Iris pigment epithelial cell (primary cell): Measurements from ENCODE around the gene MRPL27.
A peak's percentile ranks its signal among the peaks of the same experiment; 100 is the strongest.
"Not testable (repeated sequence)": the region's sequence is repeated elsewhere in the genome, so short reads cannot be mapped to it uniquely, and the experiment has no call there.

Experiments used
- DNase-seq: peaks from one replicate; pipeline ENCODE4 v3.0.0-alpha.2; 2011; ENCODE audit warnings: low read depth

The MRPL27 gene

DNA sequence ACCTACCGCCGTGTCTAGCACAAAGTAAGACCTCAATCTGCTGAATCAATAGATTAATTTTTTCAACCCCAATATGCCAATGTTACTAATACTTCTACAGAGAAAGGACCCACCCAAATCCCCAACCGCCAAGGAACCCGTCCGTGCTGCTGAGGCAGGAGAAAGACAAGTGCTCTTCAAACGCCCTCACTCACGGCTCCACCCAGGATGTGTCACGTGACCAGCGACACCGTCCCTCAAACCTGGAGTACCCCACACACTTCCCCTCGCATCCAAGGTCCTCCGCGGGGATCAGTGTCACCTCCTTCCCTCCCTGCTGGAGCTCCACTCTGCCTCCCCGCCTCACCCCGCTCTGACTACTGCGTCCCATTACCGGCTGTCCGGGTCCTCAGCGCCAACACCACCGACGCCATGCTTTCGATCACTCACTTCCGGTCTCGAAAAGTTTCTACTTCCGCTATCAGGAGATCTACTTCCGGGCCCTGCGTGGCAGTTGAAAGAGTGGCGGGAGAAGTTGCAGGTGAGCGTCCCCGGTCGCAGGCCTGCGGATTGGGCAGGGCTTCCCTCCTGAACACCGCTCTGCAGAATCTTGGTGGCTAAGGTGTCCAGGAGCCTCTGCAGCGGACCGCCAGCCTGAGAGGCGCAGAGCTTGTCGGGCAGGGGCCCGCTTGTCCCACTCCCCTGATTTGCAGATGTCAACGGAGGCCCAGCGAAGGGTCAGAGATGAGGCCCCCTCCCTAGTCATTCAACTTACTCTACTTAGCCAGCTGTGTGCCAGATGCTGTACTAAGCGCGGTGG is at the start of gene MRPL27, which contains the start of gene EME1:
Gene MRPL27 (minus strand): TSS at position 427 of the 799 bp plus-strand sequence. CDS start 14 bp downstream, at position 413.
Gene EME1 (plus strand): TSS at position 472 of the 799 bp plus-strand sequence. CDS start 1,980 bp downstream, outside the sequence.
- peak; percentile 80 for DNase-seq

GRCh38 chr17:50422738-50423137 is 49.8 kb upstream of the MRPL27 start:
- DNase-seq = no peak

- peak; percentile 72 for DNase-seq
These were observed 48.5 kb upstream of the MRPL27 start for GRCh38 chr17:50421308-50422051.

DNA sequence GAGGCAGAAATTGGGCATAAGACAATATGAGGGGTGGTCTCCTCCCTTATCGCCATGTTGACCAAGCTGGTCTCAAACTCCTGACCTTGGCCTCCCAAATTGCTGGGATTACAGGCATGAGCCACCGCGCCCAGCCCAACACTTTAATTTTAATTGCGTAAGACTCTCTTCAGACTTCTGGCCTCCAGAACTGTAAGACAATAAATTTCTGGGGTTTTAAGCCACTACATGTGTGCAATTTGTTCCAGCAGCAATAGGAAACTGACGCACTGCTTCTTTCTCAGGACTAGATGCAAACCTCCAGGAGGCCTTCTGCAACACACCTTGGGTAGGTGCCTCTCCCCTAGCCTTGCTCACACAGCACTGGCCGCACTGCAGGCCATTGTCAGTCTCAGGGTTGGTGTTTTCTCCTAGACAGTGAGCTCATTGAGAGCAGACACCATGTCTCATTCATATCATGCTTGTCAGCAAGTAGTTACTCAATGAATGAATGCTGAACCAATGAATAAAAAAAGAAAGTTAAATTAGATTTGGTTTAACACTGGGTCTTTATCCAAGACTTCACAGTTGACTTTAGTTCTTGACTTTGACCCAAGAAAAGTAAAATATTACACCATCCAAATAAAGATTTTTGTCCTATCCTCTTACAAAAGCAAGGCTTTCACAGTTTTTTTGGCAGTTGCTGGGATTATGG is 47.6 kb upstream of the MRPL27 start:
- peak; percentile 56 for DNase-seq

DNA sequence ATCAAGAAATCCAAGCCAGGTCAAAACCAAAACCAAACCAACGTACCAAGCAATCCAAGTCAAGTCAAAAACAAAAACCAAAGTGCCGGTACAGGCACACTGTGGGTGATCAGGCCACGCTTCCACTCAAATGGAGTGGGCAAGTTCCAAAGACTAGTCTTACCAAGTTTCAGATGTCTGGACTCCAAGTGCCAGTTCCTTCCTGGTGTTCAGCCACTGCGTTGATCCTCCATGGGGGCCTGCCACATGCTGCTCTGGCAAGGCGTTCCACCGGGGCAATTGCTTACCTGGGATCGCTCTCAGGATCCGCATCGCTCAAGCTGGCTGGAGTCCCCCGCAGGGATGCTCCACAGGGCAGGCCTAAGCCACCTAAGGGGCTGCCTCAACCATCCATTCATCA is 46.6 kb upstream of the MRPL27 start:
- not testable (repeated sequence) for DNase-seq

GRCh38 chr17:50414808-50415207 is 41.8 kb upstream of the MRPL27 start:
- peak; percentile 64 for DNase-seq

- DNase-seq = no peak
These were observed 39.3 kb upstream of the MRPL27 start for GRCh38 chr17:50412188-50412732.

GRCh38 chr17:50407921-50408320 is 34.9 kb upstream of the MRPL27 start:
- DNase-seq = no peak

DNA sequence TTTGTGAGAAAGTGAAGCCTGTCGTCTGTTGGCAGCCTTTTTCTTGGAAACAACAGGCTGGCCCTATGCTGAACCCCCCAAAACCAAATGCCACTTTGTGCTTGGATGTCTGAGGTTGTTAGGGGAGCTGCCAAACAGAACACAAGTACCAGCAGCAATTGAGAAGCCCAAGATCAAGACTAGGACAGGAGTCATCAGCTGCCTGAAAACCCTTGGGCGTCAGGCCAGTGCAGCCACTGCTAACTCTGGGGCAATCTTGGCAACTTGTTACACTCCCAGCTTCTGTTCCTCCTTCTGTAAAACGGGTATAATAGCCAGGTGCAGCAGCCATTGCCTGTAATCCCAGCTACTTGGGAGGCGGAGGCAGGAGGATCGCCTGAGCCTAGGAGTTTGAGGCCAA is 33.6 kb upstream of the MRPL27 start:
- DNase-seq = no peak

DNA sequence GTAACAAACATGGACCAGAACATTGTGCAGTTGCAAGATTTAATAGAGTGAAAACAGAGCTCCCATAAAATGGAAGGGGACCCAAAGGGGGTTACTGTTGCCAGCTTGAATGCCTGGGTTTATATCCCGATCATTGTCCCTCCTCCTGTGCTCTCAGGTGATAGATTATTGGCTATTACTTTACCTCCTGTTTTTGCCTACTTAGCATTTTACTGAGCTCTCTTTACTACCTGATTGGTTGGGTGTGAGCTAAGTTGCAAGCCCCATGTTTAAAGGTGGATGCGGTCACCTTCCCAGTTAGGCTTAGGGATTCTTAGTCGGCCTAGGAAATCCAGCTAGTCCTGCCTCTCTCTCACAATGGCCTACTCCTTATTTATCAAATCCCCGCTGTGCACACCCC is 32.4 kb upstream of the MRPL27 start:
- DNase-seq = not testable (repeated sequence)

- not testable (repeated sequence) for DNase-seq
These were observed 26.6 kb upstream of the MRPL27 start for GRCh38 chr17:50399591-50399990.

DNA sequence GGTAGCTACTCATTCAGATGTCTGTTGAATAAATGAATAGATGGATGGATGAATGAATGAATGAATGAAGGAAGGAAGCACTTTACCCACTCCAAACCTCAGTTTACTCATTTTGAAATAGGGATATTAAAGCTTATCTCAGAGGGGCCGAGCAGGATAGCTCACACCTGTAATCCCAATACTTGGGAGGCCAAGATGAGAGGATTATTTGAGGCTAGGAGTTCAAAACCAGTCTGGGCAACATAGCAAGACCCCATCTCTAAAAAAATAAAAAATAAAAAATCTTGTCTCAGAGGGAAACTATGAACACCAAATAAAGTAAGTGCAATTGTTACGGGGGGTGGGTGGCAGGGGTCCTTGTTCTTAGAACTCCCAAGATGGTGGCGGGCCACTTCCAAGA is 25.7 kb upstream of the MRPL27 start:
- DNase-seq = not testable (repeated sequence)

GRCh38 chr17:50397919-50398285 is 24.9 kb upstream of the MRPL27 start:
- DNase-seq = no peak

DNA sequence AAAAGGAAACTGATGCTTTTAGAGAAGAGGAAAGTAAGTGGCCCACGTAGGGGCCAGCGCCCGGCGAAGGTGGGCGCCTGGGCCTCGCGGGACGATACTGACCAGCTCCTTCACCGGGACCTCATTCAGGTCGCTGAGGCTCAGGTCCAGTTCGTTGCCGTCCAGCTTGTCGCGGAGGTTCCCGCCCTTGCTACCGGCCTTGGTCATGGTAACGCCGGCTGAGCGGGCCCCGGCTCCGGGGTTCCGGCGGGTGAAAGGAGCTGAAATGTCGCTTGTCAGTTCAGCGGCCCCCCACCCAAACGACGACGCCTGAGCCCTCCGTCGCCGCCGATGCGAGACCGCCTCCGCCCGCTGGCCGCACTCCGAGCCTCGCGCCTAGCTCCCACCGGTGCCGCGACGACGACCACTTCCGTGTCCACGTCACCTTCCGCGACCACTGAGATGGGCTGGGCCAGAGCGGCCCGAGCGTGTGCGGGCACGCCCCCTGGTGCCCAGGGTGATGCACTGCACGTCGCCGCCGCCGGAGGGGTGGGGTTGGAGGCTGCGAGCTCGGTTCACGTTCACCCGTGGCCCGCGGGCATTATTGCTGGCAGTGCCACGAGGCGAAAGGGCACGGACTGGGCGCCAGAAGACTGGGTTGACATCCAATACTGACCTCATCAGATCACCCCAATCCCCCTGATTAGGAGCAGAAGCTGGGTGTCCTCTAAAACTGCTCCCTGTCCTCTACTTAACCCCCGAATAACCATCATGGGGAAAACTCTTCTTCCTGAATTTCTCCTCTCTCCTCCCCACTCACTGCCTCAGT is 24.3 kb upstream of the MRPL27 start, which contains the start of gene LRRC59:
Gene LRRC59 (minus strand): TSS at position 413 of the 808 bp plus-strand sequence. CDS start 206 bp downstream, at position 207.
- DNase-seq = peak; percentile 74

GRCh38 chr17:50396261-50397110 is 23.5 kb upstream of the MRPL27 start:
- peak; percentile 79 for DNase-seq

GRCh38 chr17:50394711-50395110 is 21.7 kb upstream of the MRPL27 start:
- no peak for DNase-seq

DNA sequence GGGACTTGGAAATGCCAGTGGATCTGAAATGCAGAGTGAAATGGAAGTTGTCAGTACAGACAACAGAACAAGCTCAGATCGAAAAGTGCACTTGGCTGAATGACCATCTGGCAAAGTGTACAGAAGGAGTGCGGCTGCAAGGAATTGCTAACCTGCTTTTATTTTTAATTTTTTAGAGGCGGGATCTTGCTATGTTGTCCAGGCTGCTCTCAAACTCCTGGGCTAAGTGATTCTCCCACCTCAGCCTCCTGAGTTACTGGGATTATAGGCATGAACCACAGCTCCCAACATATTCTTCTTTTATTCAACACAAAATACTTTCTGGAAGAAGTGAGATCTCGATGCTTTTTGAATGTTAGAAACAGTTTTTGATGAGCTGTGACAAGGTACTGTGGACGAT is 20.7 kb upstream of the MRPL27 start:
- no peak for DNase-seq

DNA sequence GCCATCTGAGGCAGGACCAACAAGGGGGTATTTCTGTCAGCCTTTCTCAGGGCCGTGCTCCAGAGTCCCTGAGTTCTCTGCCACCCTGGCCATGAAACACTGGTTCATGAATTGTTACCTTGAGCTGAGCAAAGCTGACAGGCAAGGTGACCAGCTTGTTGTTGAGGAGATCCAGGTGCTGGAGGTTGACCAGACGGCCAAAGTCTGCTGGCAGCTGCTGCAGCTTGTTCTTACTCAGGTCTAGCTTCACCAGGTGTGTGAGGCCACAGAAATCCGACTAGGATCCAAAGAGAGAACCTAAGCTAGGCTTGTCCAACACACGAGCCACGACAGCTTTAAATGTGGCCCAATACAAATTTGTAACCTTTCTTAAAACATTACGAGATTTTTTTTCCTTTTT is 19.6 kb upstream of the MRPL27 start:
- no peak for DNase-seq

DNA sequence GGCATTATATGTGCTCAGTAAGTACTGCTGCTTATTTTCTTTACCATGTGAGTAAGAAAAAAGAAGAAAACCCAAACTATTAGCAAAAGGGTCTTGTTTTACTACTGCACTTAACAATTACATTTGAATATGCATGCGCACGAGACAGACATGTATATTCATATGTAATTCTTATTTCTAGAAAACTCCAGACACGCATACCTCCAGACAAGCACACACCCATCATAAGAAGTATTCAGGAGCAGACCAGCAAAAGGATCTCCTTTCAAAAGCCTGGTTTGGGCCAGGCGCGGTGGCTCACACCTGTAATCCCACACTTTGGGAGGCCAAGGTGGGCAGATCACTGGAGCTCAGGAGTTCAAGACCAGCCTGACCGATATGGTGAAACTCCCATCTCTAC is 16.6 kb upstream of the MRPL27 start:
- no peak for DNase-seq

GRCh38 chr17:50388728-50389127 is 15.7 kb upstream of the MRPL27 start:
- no peak for DNase-seq
